NCI-H82 (cell line): Measurements from ENCODE around the gene GOLGA6C.
"Not testable (repeated sequence)": the region's sequence is repeated elsewhere in the genome, so short reads cannot be mapped to it uniquely, and the experiment has no call there.

Experiments
- DNase-seq: peaks from one replicate; lab custom pipeline; 2025; lab: John Stamatoyannopoulos, UW

The GOLGA6C gene

DNA sequence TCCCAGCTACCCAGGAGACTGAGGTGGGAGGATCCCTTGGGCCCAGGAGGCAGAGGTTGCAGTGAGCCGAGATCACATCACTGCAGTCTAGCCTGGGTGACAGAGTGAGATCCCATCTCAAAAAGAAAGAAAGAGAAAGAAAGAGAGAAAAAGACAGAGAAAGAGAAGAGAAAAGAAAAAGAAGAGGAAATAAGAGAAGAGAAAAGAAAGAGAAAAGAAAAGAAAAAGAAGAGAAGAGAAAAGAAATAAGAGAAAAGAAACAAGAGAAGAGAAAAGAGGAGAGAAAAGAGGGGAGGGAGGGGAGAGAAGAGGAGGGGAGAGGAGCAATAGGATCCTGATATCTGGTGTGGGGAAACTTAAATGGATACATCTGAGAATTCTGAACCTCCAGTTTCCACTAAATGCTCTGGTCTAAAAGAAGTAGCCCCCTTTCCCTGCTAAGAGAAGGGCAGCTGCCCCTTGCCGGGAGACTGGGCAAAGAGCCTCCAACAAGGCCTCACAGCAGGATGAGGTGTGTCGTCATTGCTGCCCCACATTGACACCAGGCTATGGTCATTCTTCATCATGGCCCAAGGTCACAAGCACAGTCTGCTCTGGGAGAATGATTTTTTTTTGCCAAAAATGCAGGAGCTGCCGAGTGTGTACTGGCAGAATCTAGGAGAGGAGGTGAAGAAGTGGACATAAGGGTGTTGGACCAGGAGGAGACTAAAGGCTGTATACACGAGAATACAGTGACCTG, 56.6 kb downstream of the GOLGA6C start:
- DNase-seq, result no peak

DNA sequence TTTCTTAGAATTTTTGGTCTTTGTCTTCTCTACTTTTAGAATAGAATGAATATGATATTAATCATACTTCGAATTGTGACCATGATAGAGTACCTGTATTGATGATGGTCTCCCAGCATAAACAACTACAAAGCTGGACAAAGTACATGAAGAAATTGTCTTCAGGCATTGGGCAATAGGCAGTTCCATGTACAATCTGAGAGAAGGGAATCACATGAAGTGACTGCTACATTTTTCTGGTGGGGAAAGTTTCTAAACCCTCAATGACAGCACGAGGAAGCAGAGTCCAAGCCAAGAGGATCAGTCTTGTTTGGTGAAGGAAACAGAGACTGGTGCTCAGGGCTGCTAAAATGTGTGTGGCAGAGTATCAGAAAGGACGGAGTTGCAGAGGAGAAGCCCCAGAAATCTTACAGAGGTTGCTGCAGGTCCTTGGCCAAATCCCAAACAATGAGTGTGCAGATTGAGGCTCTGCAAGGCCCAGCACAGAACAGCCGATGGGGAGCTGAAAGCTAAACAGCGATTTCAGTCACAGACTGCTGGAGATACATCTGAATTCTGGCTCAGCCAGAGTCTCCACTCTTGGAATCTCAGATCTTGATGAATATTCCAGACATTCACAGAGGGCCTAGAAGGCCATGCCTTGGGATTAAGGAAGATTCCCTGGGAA, 61.2 kb downstream of the GOLGA6C start:
- DNase-seq, result not testable (repeated sequence)
